ENCODE measurements around the gene DPP6. TPM values are rescaled to one million over a fixed set of nuclear protein-coding genes. Genes with fewer than 3 reads are reported as not detected.

The DPP6 gene
- total and polyA plus RNA-seq, 2 of the 8 experiments (the other 6 are each of a cell fraction or from before 2014, with no cell fraction given) = 4.7 to 6.8 TPM

DNA sequence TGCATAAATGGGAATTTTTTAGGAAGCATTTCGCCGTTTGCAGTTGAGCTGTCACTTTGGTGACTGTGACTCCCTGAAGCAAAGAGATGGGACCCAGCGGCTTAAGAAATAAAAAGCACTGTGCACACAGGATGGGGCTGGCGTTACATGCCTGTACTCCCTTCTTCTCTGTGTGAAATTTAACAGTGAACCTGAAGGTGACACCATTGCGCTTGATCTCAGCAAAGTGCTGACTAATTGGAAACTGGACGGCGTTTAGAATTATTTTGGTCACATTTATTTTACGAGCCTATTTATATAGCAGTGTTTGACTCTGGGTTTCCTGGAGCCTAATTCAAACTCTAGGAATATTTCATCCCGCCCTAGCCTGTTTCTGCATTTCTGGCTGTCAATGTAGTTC lies 804.5 kb downstream of the DPP6 start:
- Histone ChIP-seq H2BK120ac (replicated peaks; ENCODE audit: low read depth, low read length) (no peak overlapping the region), H2BK12ac (ENCODE audit: low read depth, low read length) (no peak overlapping the region), H4K20me1 (replicated peaks in 1 of 2; ENCODE audit: control insufficient read depth in 1 of 2, insufficient read depth in 2 of 2, low read length in 2 of 2) (no peaks in the 10 kb centered on the region), H3K56ac (replicated peaks; ENCODE audit: insufficient read length, low read depth, low read length) (no peak overlapping the region), H3K23ac (ENCODE audit: insufficient read length) (no peak overlapping the region), H2BK5ac (ENCODE audit: low read depth, low read length) (no peak overlapping the region), H3K9me3 (ENCODE audit: insufficient read depth in 2 of 2, low read depth in 1 of 2, low read length in 1 of 2) (0 out of 4 replicates have a peak, but pooled peaks cover 0 to 2% of the 10 kb centered on the region in 2 experiments), H2BK20ac (ENCODE audit: low read length) (no peak overlapping the region), H2AFZ (ENCODE audit: low read length) (no peak overlapping the region), H3K79me1 (ENCODE audit: low read depth, low read length) (no peaks in the 10 kb centered on the region), H3K79me2 (ENCODE audit: control insufficient read depth in 1 of 2, insufficient read depth in 2 of 2, low read length in 2 of 2) (no peaks in the 10 kb centered on the region), H3K18ac (ENCODE audit: extremely low read depth, low read length) (no peak overlapping the region), H3K27me3 (replicated peaks in 1 of 4; ENCODE audit: control insufficient read depth in 3 of 4, extremely low read depth in 1 of 4, insufficient read depth in 3 of 4, low read length in 3 of 4) (no peaks in the 10 kb centered on the region; a peak in 1 of 7 replicates), H2AK5ac (ENCODE audit: low read depth, low read length) (no peak overlapping the region), H3K23me2 (ENCODE audit: low read depth, low read length) (no peaks in the 10 kb centered on the region), H4K8ac (ENCODE audit: extremely low read depth, insufficient read depth, low read length) (no peak overlapping the region), H4K5ac (ENCODE audit: insufficient read length, low read depth, low read length) (no peak overlapping the region), H3K27ac (ENCODE audit: low read depth, low read length) (no peak overlapping the region), H3K9ac (replicated peaks in 1 of 4; ENCODE audit: extremely low read depth in 1 of 4, low read depth in 3 of 4, low read length in 3 of 4) (no peak overlapping the region), H2BK15ac (ENCODE audit: low read length) (no peak overlapping the region), H3K4ac (replicated peaks; ENCODE audit: insufficient read length, low read depth, low read length) (no peak overlapping the region), H3K4me3 (ENCODE audit: extremely low read depth in 1 of 4, insufficient read depth in 2 of 4, low read depth in 3 of 4, low read length in 4 of 4) (no peak overlapping the region), H3K36me3 (ENCODE audit: control insufficient read depth in 2 of 4, insufficient read depth in 4 of 4, low read length in 3 of 4) (no peaks in the 10 kb centered on the region), H3K14ac (ENCODE audit: insufficient read length) (no peak overlapping the region), H3K4me1 (replicated peaks in 1 of 4; ENCODE audit: control insufficient read depth in 3 of 4, insufficient read depth in 4 of 4, low read length in 3 of 4) (no peaks in the 10 kb centered on the region), H4K91ac (replicated peaks; ENCODE audit: insufficient read length, low read length) (no peak overlapping the region), H3K4me2 (ENCODE audit: insufficient read depth in 1 of 2, low read depth in 2 of 2, low read length in 2 of 2) (no peak overlapping the region)
- FAIRE-seq = no peak
- TF ChIP-seq ZNF274 (IDR thresholded peaks at IDR 0.05; ENCODE audit: borderline replicate concordance, extremely low read depth, low read length) (no peak), SRF (IDR thresholded peaks at IDR 0.05; ENCODE audit: low read depth, low read length) (no peak), MAFK (IDR thresholded peaks at IDR 0.05; ENCODE audit: low read depth, low read length) (0 out of 2 replicates have a peak, but pooled peaks have one; percentile 38)
- ChIA-PET POLR2A (ENCODE audit: partially characterized antibody) (interaction anchor here (1.1 kb wide), 1 partner anchor 10 kb away, joined by 4 read pairs; no protein-coding TSS in a partner anchor), CTCF (ENCODE audit: partially characterized antibody) (interaction anchor here (2.6 to 2.7 kb wide), 2 partner anchors 13 to 56 kb away, joined by 10 to 12 read pairs; no protein-coding TSS in a partner anchor)
- DNase-seq (ENCODE audit: low read depth in 1 of 2, low spot score in 2 of 2) = no peak
- WGBS, 2 experiments (ENCODE audit: extremely low coverage in 1 of 2, insufficient coverage in 1 of 2, insufficient read length in 1 of 2, insufficient replicate concordance in 2 of 2, low coverage in 1 of 2, low lambda C conversion rate in 2 of 2, missing lambda C conversion rate in 1 of 2) = 95% methylated on average over 9 of the region's 9 CpGs; no CpG with 5 or more reads in 1 of the 2 experiments
